HG03354 (cell line): ENCODE results near the gene DIP2A.

Experiments
- ATAC-seq: cut with Tn5 transposase; IDR thresholded peaks from one replicate; pipeline ENCODE4 v1.9.1; 2021; ENCODE audit warnings: mild to moderate bottlenecking; ENCODE audit not compliant: unreplicated experiment, poor library complexity, severe bottlenecking

DIP2A gene

GRCh38 chr21:46458315-46459023 is at the start of gene DIP2A:
Gene DIP2A (plus strand): TSS chr21:46458891. CDS start chr21:46459132, 241 bp downstream.
- peak; percentile 94 for ATAC-seq

- ATAC-seq: no peak
Observed at GRCh38 chr21:46409641-46410406, 48.9 kb upstream of the DIP2A start.

GRCh38 chr21:46410516-46410915 is 48.2 kb upstream of the DIP2A start:
- no peak for ATAC-seq

GRCh38 chr21:46411236-46411635 is 47.5 kb upstream of the DIP2A start:
- ATAC-seq: no peak

GRCh38 chr21:46411691-46412090 is 47.0 kb upstream of the DIP2A start:
- no peak for ATAC-seq

- no peak for ATAC-seq
Observed at GRCh38 chr21:46412521-46413364, 45.9 kb upstream of the DIP2A start.

- no peak for ATAC-seq
Observed at GRCh38 chr21:46413365-46413696, 45.4 kb upstream of the DIP2A start.

GRCh38 chr21:46414965-46415275 is 43.8 kb upstream of the DIP2A start:
- no peak for ATAC-seq

- no peak for ATAC-seq
Observed at GRCh38 chr21:46416551-46416950, 42.1 kb upstream of the DIP2A start.

- ATAC-seq: no peak
Observed at GRCh38 chr21:46418265-46418946, 40.3 kb upstream of the DIP2A start.

- ATAC-seq: no peak
Observed at GRCh38 chr21:46420241-46421190, 38.2 kb upstream of the DIP2A start.

GRCh38 chr21:46421191-46421750 is 37.4 kb upstream of the DIP2A start:
- no peak for ATAC-seq

GRCh38 chr21:46421756-46422555 is 36.7 kb upstream of the DIP2A start:
- ATAC-seq: no peak

- ATAC-seq: no peak
Observed at GRCh38 chr21:46422636-46423241, 36.0 kb upstream of the DIP2A start.

- no peak for ATAC-seq
Observed at GRCh38 chr21:46423546-46424038, 35.1 kb upstream of the DIP2A start.

GRCh38 chr21:46424039-46424591 is 34.6 kb upstream of the DIP2A start:
- ATAC-seq: no peak

- ATAC-seq: no peak
Observed at GRCh38 chr21:46424621-46425020, 34.1 kb upstream of the DIP2A start.
